Measurements from ENCODE around the gene JDP2. TPM values are rescaled to one million over a fixed set of nuclear protein-coding genes. Genes with fewer than 3 reads are reported as not detected.

JDP2 gene
- total RNA-seq, 1 experiment from 2014 or later: 5.9 TPM

DNA sequence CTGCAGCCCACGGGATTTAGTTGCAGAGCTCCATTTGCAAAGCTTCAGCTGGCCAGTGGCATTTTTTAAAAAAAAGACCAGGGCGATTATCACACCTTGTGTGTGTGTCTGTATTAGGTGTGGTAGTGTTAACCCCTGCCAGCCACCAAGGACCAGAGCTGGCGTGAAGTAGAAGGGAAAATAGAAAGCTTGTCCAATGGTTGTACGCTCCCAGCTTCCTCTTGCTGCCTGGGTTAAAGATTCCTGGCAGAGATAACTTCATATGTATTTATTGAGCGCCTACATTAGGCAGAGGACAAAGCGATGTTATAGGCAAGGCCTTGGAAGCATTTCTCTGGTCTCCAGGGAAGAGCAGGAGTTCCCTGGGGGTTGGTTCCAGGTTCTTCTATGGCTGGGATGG is 3.2 kb downstream of the JDP2 start:
- intact Hi-C loops (cut with micrococcal nuclease; ENCODE audit: unreplicated experiment): no loop called here
- ChIA-PET POLR2A (ENCODE audit: low non-redundant PET) (no interaction called here), CTCF (no interaction called here)
- Histone ChIP-seq H3K4me1 (ENCODE audit: insufficient read depth, low read length, poor library complexity, severe bottlenecking) (peaks cover 16% of the 10 kb centered on the region), H3K4me3 (ENCODE audit: low read depth, low read length, poor library complexity, severe bottlenecking) (no peak overlapping the region), H3K27ac (ENCODE audit: low read depth, low read length, poor library complexity, severe bottlenecking) (no peak overlapping the region), H3K36me3 (ENCODE audit: insufficient read depth, low read length, poor library complexity, severe bottlenecking) (peaks cover 7% of the 10 kb centered on the region), H3K9me3 (ENCODE audit: low read depth, low read length, poor library complexity, severe bottlenecking) (no peaks in the 10 kb centered on the region), H3K27me3 (replicated peaks; ENCODE audit: insufficient read depth, low read depth, low read length, poor library complexity) (no peaks in the 10 kb centered on the region)
- BruUV-seq (replicated peaks): no TSS peak
- no peak for DNase-seq (ENCODE audit: low spot score)
- TF ChIP-seq, protein P1, sequence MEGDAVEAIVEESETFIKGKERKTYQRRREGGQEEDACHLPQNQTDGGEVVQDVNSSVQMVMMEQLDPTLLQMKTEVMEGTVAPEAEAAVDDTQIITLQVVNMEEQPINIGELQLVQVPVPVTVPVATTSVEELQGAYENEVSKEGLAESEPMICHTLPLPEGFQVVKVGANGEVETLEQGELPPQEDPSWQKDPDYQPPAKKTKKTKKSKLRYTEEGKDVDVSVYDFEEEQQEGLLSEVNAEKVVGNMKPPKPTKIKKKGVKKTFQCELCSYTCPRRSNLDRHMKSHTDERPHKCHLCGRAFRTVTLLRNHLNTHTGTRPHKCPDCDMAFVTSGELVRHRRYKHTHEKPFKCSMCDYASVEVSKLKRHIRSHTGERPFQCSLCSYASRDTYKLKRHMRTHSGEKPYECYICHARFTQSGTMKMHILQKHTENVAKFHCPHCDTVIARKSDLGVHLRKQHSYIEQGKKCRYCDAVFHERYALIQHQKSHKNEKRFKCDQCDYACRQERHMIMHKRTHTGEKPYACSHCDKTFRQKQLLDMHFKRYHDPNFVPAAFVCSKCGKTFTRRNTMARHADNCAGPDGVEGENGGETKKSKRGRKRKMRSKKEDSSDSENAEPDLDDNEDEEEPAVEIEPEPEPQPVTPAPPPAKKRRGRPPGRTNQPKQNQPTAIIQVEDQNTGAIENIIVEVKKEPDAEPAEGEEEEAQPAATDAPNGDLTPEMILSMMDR (conservative IDR thresholded peaks at IDR 0.05; ENCODE audit: low read depth, low read length): no peak
- no peak for TF ChIP-seq EZH2 (IDR thresholded peaks at IDR 0.05; ENCODE audit: borderline replicate concordance, low read depth, low read length, poor library complexity, severe bottlenecking)

DNA sequence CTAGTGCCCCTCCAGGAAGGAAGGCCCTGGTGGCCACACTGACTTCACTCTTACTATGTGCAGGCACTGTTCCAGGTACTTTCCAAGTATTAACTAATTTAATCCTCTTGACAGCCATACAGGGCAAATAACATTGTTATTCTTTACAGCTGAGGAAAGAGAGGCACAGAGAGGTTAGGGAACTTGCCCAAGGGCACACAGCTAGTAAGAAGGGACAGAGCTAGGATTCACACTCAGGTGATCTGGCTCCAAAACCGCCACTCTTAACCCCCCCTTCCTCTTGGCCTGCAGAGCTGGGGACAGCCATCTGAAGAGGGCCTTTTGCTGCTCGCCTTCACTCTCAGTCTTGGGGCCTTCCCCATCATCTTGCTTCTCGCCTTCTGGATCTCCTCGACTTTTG is 4.0 kb downstream of the JDP2 start:
- no TSS peak for BruUV-seq (replicated peaks)
- POLR2A ChIA-PET (ENCODE audit: low non-redundant PET): no interaction called here
- peaks cover 7% of the 10 kb centered on the region for H3K36me3 ChIP-seq (ENCODE audit: insufficient read depth, low read length, poor library complexity, severe bottlenecking)

DNA sequence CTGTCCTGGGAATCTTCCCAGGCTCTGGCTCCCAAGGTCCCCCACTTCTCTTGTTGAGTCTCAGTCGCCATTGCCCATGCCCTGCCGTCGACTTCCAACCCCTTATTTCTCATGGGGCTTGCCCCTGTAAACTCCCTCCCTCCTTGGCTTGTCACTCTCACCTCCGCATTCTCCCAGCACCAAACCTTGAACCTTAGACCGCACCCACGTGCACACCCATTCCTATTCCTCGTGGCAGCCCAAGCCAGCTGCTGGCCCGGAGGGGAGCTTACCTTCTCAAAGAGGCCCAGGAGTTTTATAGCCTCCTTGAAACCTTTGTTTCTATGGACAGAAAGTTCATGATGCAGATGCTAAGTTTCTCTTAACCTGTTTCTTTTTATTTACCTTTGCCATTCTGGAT is 4.6 kb downstream of the JDP2 start:
- no TSS peak for BruUV-seq (replicated peaks)
- intact Hi-C loops (cut with micrococcal nuclease; ENCODE audit: unreplicated experiment): no loop called here
- no peak for TF ChIP-seq EZH2 (IDR thresholded peaks at IDR 0.05; ENCODE audit: borderline replicate concordance, low read depth, low read length, poor library complexity, severe bottlenecking)
- TF ChIP-seq, protein P1 (conservative IDR thresholded peaks at IDR 0.05; ENCODE audit: low read depth, low read length): no peak
- ChIA-PET CTCF (no interaction called here), POLR2A (ENCODE audit: low non-redundant PET) (no interaction called here)
- peaks cover 7% of the 10 kb centered on the region for H3K36me3 ChIP-seq (ENCODE audit: insufficient read depth, low read length, poor library complexity, severe bottlenecking)
- H3K4me1 ChIP-seq (ENCODE audit: insufficient read depth, low read length, poor library complexity, severe bottlenecking): peaks cover 12% of the 10 kb centered on the region
- no peak for DNase-seq (ENCODE audit: low spot score)
- no peaks in the 10 kb centered on the region for H3K27me3 ChIP-seq (replicated peaks; ENCODE audit: insufficient read depth, low read depth, low read length, poor library complexity)
- H3K4me3 ChIP-seq (ENCODE audit: low read depth, low read length, poor library complexity, severe bottlenecking): no peak overlapping the region
- H3K27ac ChIP-seq (ENCODE audit: low read depth, low read length, poor library complexity, severe bottlenecking): no peak overlapping the region
- H3K9me3 ChIP-seq (ENCODE audit: low read depth, low read length, poor library complexity, severe bottlenecking): no peaks in the 10 kb centered on the region

More for the DNA sequence above, 4.0 kb downstream of the JDP2 start:
- no peak for TF ChIP-seq EZH2 (IDR thresholded peaks at IDR 0.05; ENCODE audit: borderline replicate concordance, low read depth, low read length, poor library complexity, severe bottlenecking)
- TF ChIP-seq, protein P1 (conservative IDR thresholded peaks at IDR 0.05; ENCODE audit: low read depth, low read length): no peak
- Histone ChIP-seq H3K27me3 (replicated peaks; ENCODE audit: insufficient read depth, low read depth, low read length, poor library complexity) (no peaks in the 10 kb centered on the region), H3K4me1 (ENCODE audit: insufficient read depth, low read length, poor library complexity, severe bottlenecking) (peaks cover 16% of the 10 kb centered on the region), H3K27ac (ENCODE audit: low read depth, low read length, poor library complexity, severe bottlenecking) (no peak overlapping the region), H3K4me3 (ENCODE audit: low read depth, low read length, poor library complexity, severe bottlenecking) (no peak overlapping the region), H3K9me3 (ENCODE audit: low read depth, low read length, poor library complexity, severe bottlenecking) (no peaks in the 10 kb centered on the region)
- CTCF ChIA-PET: no interaction called here
- no peak for DNase-seq (ENCODE audit: low spot score)
- intact Hi-C loops (cut with micrococcal nuclease; ENCODE audit: unreplicated experiment): no loop called here
